NB4 (cell line): ENCODE data around the gene B4GALT6.

ENCODE experiments used
- DNase-seq: peaks from one replicate; pipeline ENCODE4 v3.0.0; 2010; ENCODE audit warnings: low read depth
- H3K4me3 ChIP-seq: one replicate; pipeline ENCODE4 v1.5.1; 2011; ENCODE audit warnings: mild to moderate bottlenecking, low read depth, low read length, moderate library complexity
- MYC ChIP-seq: IDR thresholded peaks from 2 replicates; pipeline ENCODE4 v1.6.1; 2011; ENCODE audit warnings: low read depth, low read length
- POLR2A ChIP-seq: IDR thresholded peaks from 2 replicates; pipeline ENCODE4 v1.6.1; 2011; ENCODE audit warnings: mild to moderate bottlenecking; ENCODE audit not compliant: insufficient read length; ENCODE audit errors: extremely low read depth
- TF ChIP-seq, protein P1 (sequence below): IDR thresholded peaks from 2 replicates; pipeline ENCODE4 v1.6.1; 2011; ENCODE audit warnings: low read depth, low read length
- TF ChIP-seq, protein P2 (sequence below): IDR thresholded peaks from one replicate; pipeline ENCODE4 v1.5.1; 2012; ENCODE audit warnings: low read depth, low read length

Gene B4GALT6

DNA sequence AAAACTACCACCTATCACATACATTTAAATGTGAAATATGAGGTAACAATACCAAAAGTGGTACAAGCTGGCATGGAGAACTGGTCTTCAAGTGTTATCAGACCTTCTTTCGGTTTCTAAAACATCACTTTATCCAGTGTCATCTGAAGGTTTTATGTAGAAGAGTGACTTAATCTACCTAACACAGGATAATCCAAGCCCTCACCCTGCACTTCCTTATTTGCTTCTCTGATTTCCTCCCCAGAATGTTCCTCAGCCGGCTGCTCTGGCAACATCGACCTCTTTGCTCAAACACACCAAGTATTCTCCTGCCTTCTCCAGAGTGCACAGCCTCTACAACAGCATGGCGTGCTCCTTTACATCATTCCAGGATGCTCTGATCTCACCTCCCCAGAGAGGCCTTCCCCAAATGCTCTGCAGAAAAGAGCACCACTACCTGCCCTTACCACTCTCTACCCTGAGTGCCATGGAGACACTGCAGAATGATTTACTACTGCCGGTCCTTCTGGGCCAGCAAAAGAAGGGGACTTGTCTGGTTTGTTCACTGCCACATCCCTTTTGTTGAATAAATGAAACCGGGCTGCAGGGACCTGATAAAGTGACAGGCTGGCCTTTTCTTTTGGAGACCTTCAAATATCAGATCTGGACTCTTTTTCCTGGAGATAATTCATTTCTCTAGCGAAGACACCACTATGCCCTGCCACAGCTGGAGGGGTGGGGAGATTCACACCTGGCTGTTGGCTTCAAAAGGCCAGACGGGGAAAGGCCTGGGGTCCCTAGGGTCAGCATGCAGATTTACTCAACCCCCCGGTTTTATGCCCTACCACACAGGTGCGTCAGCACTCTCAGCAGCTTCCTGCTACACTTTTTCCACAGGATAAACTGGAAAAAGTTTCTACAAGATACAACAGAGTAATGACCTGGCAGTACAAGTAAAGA, 50.7 kb downstream of the B4GALT6 start:
- DNase-seq: no peak
- no peak for TF ChIP-seq POLR2A
- H3K4me3 ChIP-seq: no peak overlapping the region

DNA sequence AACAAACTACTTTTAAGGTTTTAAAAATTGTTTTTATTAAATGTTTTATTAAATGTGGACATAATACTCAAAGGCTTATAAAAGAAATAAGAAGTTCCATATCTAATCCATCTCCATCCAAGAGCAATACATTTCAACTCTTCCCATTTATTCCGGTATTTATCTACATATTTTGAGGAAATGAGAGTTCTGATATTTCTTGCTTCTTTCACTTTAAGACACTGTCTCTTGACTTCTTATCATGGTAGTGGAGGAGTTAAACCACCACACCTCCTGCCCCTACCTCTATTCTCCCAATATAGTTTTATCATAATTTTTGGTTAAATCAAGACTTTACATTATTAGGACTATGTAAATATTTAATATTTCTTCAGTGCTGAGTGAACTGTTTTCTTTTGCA, 52.0 kb downstream of the B4GALT6 start:
- no peak overlapping the region for H3K4me3 ChIP-seq
- no peak for TF ChIP-seq MYC
- TF ChIP-seq, protein P1, sequence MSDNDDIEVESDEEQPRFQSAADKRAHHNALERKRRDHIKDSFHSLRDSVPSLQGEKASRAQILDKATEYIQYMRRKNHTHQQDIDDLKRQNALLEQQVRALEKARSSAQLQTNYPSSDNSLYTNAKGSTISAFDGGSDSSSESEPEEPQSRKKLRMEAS: no peak
- TF ChIP-seq, protein P2, sequence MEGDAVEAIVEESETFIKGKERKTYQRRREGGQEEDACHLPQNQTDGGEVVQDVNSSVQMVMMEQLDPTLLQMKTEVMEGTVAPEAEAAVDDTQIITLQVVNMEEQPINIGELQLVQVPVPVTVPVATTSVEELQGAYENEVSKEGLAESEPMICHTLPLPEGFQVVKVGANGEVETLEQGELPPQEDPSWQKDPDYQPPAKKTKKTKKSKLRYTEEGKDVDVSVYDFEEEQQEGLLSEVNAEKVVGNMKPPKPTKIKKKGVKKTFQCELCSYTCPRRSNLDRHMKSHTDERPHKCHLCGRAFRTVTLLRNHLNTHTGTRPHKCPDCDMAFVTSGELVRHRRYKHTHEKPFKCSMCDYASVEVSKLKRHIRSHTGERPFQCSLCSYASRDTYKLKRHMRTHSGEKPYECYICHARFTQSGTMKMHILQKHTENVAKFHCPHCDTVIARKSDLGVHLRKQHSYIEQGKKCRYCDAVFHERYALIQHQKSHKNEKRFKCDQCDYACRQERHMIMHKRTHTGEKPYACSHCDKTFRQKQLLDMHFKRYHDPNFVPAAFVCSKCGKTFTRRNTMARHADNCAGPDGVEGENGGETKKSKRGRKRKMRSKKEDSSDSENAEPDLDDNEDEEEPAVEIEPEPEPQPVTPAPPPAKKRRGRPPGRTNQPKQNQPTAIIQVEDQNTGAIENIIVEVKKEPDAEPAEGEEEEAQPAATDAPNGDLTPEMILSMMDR: no peak
- no peak for TF ChIP-seq POLR2A
- no peak for DNase-seq

DNA sequence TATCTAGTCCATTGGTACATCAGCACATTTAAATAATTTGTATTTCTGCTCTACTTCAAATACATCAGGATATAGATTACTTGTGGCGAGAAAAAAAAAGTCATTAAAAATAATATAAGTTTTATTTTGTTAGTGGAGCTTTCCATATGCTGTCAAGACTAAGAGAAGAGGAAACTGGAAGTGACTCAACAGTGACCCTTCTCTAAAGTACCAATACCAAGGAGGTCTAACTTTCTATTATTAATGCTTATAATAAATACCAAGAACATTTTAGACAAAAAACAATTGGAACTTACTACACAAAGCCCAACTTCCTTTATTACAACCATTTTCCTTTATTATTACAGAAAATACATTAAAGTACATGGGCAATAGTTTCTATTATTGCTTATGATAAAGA, 52.9 kb downstream of the B4GALT6 start:
- H3K4me3 ChIP-seq: no peak overlapping the region
- no peak for DNase-seq
- TF ChIP-seq MYC (no peak), POLR2A (no peak)
- TF ChIP-seq, protein P2: no peak
- TF ChIP-seq, protein P1: no peak

DNA sequence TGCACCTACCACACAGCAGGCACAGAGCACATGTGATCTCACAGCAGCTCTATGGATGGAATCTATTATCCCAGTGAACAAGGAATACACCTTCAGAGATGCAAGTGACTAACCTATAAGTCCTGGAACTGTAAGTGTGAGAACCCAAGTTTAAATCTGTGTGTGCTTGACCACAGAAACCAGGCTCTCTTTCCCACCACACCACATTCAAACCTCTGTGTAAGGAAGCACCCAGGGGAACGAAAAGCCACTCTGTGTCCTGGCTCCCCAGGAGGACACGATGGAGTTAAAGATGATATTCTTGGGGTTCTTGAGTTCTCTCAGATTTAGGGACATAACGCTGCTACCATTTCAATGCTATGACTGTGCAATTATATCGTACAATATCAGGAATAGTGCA, 53.8 kb downstream of the B4GALT6 start:
- no peak for DNase-seq
- TF ChIP-seq POLR2A: no peak
- TF ChIP-seq, protein P1: no peak
- no peak for TF ChIP-seq MYC
- TF ChIP-seq, protein P2: no peak
- no peak overlapping the region for H3K4me3 ChIP-seq

GRCh38 chr18:31626409-31626808, 58.0 kb downstream of the B4GALT6 start:
- TF ChIP-seq, protein P1: no peak
- TF ChIP-seq, protein P2: no peak
- TF ChIP-seq POLR2A (no peak), MYC (no peak)
- H3K4me3 ChIP-seq: no peak overlapping the region
- no peak for DNase-seq

DNA sequence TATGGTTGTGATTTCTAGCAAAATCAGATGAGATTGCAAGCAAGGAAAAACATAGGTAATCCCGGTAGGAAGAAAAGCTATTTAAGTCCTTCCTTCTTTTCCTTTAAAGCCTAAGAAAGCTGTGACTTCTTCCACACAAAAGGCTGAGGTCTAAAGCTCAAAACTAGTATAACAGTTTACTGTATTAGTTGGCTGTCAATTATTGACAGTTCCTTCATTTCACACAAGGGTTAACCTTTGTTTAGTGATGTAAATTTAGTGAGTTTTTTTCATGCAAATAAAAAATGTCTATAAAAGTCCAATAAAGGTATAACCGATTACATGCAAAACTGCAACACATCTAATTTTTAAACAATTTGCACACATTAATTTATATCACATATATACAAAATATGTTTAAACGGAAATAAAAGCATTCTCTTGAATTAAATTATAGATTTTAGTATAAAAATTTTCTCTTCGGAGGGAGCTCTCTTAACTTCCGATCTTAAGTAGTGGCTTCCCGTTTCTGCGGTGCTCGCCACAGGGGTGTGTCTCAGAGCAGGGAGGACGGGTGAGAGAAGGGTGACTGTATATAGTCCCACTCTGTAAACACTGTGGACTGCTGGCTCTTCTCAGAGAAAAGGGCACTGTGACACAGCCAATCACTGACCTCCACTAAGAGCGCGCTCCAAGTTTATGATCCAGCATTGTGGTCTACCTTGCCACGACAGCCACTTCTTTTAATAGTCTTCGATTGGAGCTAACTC, 59.3 kb downstream of the B4GALT6 start:
- no peak overlapping the region for H3K4me3 ChIP-seq
- no peak for DNase-seq
- TF ChIP-seq, protein P2: no peak
- TF ChIP-seq MYC: no peak
- TF ChIP-seq POLR2A: no peak
- TF ChIP-seq, protein P1: no peak
